SIG-M5 treated with dmso at 0.1 percent for 504 hours (cell line): Measurements from ENCODE around the gene GTF3A.

Experiments
- DNase-seq: peaks from one replicate; lab custom pipeline; 2025; ENCODE audit not compliant: unreplicated experiment; lab: John Stamatoyannopoulos, UW

GTF3A gene

DNA sequence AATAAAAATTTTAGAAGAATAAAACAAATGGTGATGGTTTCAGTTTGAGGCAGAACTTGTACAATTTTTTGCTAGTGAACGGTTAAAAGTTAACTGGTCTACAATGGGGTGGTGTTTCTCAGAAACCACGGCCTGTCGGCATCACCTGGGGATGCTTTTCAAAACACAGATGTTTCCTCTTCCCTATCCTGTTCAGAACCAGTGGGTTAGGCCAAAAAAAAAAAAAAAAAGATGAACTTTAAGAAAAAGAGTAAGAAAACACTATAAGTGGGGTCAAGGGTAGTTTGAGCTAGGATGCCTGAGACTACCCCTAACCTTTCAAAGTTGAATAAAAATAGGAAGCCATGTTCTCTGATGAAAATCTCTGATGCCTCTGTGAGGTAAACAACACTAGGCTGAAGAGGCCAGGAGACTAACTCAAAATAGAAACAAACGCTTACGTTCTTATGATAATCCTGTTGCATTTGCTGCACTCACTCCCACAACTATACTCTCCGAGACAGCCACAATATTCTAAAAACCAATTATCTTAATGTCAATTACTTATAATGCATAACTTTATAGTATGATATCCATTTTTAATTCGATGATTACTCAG lies 22.7 kb downstream of the GTF3A start:
- DNase-seq = no peak

DNA sequence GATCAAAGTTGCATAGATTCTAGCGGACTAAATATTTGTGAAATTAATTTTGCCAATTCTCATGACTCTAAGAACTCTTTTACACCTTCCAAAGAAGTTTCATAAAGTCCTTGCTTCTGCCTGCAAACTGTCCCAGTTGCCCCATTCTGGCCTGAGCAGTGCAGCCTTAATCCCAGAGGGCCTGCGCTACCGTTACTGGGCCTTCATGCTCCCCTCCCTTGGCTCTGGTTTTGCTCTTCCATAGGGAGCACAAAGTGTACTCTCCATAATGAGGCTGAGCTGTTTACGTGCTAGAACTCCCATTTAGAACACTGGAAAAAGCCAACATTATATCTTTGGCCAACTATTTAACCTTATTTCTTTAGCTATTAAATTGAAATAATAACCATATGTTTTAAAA lies 23.9 kb downstream of the GTF3A start:
- DNase-seq = no peak

DNA sequence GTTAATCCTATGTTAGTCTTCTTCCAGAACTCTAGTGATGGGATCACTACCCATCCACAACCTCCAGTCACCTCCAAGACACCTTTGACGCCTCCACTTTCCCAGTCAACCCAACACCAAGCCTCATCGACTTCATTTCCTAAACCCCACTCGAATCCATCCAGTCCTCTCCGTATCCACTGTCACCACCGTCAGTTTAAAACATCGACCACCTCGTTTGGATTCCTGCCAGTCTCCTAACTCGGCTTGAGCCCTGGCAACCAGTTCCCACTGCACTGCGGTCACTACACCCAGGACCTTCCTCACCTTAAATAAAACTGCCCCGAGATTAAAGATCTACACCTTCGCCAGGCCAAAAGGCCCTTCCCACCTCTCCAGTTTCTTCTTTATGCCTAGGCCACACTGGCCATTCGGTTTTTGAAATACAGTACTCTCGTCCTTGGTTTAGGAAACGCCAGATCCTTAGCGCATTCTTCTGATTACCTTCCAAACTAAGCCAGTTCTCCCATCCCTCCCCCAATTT lies 24.7 kb downstream of the GTF3A start:
- no peak for DNase-seq

DNA sequence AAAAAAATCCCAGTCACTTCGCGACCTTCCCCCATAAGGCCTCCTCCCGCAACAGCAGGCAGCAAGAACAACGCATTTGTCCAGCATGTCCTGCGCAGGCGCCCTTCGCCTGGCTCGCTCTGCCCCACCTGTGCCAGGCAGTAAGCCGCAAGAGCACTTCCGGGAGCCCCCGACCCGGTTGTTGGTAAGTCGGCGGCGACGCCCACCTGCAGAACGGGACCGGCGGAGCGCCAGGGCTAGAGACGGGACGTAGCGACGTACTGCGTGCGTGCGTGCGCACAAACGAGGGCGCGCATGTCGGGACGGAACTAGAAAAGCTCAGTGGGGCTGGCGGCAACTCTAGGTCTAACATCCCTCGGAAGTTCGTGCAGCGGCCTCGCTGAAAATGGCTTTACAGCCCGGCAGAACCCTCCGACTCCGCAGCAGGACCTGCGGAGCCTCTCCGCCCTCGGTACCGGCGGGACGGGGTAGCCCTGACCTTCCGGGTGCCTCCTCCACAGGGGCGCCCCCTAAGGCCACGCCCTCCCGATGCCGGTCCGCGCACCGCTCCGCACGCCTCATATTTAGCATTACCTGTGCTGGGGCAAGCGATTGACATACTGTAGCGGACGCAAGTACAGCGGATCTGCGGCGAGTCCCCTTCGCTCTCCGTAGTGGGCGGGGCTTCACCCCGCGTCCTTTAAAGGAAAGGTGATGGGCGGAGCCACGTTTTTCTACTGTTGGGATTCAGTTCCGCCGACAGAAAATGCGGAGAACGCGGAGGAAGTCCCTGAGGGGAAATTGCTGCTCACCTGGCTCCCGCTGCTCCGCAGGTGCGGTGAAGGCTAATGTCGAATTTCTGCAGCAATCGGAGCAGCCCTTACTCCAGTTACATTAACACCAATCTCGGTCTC lies 25.8 kb downstream of the GTF3A start, which contains the start of gene MTIF3:
Gene MTIF3 (minus strand): TSS at position 629 of the 893 bp plus-strand sequence. CDS start 10,116 bp downstream, outside the sequence.
- peak; percentile 92 for DNase-seq

DNA sequence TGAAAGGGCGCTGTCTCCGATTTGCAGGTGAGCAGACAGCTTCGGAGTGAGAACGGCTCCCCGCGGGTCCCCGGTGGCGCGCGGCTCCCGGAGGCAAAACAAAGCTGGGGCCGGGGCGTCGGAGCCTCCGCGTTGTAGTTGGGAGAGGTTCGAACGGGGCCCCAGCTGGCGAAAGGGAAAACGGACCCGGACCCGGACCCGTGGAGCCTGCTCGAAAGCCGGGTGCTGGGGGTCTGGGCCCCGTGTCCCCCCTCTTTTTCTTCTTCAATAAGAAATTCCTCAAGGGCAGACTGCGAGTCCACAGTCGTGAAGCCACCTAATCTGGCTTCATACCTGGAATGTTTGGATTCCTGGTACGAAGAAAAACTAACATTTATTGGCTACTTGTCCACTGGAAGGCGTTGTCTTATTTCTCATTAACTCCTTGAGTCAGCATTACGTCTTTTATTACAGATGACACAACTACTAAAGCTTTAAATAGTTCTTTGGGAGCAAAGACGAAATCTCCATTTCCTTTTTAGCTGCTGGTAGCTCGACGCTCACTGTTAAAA lies 26.6 kb downstream of the GTF3A start:
- DNase-seq = peak; percentile 67

DNA sequence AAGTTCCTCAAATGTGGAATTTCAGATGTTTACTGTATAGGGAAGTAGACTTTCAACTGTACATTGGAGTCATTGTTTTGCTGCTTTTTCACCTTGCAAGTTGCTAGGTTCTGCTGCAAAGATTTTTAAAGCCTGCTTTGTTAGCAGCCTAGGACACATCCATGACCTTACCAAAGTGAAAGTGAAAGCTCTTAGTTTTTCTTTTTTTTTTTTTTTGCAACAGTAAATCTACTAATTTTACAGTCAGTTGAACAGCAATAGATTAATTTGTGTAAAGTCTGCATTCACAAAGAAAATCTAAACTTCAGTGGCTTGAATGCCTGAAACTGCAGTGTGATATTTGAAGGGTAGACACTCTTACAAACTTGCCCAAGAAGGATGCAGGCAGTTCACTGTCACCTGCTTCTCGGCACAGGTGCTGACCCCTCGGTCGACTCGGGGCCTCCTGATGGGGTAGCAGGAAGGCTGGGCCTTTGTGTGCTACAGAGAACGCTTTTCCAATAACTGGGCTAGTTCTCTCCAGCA lies 31.0 kb downstream of the GTF3A start:
- no peak for DNase-seq

DNA sequence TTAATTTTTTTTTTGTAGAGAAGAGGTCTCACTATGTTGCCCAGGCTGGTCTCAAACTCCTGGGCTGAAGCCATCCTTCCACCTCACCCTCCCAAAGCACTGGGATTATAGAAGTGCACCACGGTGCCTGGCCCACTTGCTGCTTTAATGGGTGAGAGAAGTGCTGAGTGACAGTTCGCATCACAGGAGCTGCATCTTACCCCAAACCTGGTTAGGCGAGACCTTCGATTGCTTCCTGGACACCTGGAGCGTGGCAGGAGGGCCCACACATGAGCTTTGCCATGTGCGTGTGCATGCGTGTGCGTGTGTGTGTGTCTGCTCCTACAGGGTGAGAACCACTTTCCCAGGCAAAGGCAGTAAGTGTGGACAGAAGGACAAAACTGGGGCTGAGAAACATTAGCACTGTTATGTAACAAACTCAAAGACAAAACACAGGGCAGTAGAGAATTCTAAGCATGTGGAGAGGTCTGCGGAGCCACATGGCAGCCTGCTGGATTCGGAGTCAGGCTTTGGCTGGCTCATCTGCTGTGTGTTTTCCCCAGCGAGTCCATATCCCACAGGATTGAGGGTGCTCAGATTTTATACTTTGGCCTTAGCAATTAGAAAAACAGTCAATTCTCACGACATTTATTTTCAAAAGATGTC lies 37.6 kb downstream of the GTF3A start:
- DNase-seq = no peak

DNA sequence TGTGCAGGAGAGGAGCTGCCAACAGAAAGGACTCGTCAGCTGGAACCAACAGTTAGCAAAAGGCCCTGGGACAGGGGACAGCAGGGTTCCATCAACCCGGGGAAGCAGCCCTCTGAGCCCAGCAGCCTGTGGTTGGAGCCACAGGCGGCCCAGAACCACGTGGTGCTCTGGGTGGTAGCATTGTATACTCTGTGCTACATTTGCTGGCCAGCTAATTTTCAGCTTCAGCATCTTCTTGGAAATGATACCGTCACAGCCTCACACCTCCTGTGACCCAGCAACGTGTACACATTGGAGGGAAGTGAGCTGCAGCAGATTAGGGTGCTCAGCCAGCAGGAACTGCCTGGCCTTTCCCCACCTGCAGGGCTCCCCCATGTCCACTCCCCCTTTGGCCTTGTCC lies 39.1 kb downstream of the GTF3A start:
- no peak for DNase-seq

DNA sequence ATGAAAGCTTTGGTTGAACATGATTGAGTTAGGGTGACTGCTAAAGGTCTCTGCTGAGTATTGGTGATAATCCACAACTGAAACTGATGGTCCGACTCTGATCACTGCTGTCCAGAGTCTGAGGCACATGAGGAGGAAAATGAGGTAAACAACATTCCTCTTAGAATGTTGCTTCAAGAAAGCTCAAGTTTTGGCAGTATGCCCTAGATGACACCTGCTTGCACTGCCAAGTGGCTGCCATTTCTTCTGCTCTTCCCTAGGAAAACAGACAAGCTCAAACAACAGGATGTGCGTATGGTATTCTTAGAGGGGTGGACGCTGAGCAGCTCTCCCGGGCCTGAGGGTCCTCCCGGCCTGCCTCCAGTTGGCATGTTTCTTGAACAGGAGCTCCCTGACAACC lies 41.2 kb downstream of the GTF3A start:
- no peak for DNase-seq

DNA sequence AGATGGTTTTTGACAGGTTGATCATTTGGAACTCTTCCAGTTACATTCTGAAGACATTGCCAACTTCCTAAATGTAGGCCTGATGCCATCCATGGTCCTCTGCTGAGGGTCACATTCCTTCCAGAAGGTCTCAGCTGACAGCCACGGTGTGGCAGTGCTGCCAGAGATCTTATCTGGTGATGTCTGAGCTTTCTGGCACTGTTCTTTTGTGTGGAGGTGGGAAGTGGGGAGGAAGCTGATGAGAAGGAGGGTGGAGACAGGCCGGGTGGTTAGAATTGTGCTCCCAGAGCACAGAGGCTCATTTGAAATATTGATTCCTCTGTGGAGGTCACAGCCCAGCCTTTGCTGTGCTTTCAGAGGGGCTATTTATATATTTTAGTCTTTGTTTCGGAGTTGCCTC lies 42.1 kb downstream of the GTF3A start:
- DNase-seq = no peak

DNA sequence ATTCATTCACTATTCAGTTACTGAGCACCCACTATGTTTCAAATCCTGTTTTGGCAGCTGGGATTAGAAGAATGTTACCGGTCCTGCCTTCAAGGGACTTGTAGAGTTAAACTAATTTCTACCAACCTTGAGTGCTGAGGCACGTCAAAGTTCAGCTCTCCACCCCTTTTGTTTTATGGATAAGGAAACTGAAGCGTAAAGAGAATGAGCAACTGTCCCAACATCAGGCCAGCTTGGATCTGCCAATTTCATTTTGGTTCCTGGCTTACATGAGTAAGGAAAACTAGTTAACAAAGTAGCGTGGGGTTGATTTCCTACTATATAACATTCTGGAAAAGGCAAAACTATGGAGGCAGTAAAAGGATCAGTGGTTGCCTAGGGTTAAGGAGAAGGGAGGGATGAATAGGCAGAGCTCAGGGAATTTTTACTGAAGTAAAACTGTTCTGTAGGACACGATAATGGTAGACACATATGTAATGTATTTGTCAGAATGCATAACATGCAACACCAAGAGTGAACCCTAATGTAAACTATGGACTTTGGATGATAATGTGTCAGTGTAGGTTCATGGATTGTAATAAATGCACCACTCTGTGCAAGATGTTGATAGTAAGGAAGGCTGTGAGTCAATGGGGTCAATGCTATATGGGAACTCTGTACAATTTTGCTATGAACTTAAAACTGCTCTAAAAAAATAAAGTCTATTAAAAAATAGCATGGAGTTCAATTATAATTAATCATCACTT lies 45.8 kb downstream of the GTF3A start:
- no peak for DNase-seq

DNA sequence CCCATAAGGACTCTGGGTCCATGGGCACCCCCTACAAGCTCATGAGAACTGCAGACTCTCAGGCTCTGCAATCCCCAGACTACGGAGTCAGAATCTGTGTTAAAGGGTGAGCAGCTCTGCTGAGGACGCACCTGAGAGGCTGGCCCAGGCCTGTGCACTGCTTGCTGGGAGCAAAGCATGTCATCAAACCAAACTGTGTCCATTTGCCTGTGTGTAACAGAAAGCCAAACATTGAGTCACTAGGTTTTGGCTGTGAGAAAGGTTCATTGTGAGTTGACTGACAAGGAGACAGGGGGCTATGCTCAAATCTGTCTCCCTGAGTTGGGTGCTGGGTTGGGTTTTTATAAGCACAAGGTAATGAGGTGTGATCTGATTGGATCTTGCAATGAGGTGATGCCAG lies 48.0 kb downstream of the GTF3A start:
- DNase-seq = no peak

DNA sequence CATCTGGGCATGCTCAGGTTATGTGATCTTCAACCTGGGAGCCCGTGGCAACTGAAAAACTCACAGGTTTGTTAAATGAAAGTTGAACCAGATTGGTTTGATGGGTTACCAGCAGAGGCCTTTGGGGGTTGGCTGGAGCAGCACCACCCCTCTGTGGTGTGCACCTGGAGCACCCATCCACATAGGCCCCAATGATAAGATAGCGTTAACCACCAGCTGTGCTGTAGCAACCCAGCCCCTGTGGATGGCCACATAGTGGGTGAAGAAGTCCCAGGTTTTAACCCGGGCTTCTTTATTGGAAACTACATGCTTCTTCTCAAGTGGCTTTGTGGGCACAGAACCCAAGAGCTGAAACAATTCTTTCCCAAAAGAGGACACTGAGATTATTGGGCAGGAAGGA lies 48.5 kb downstream of the GTF3A start:
- DNase-seq = no peak

DNA sequence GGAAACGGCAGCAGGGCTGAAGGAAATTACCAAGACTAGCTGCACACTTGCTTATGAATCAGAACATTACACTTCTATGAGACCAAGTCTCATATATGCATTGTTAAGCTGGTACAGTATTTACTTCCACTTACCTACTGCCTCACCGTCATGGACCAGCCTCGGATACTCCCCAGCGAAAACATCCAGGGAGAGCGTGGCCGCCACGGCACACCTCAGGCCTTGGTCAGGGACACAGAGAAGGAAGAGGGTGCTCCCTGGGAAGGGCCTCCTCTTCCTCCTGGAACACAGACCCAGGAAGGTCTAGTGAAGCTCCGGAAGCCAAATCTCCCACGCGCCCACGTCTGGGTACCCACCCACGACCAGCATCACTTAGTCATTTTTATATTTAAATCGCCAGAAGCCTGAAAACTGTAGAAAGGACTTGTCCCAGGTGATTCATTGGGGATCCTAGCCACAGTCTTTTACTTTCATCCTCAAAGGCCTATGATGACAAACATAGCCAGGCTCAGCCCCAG lies 50.4 kb downstream of the GTF3A start:
- DNase-seq = no peak

DNA sequence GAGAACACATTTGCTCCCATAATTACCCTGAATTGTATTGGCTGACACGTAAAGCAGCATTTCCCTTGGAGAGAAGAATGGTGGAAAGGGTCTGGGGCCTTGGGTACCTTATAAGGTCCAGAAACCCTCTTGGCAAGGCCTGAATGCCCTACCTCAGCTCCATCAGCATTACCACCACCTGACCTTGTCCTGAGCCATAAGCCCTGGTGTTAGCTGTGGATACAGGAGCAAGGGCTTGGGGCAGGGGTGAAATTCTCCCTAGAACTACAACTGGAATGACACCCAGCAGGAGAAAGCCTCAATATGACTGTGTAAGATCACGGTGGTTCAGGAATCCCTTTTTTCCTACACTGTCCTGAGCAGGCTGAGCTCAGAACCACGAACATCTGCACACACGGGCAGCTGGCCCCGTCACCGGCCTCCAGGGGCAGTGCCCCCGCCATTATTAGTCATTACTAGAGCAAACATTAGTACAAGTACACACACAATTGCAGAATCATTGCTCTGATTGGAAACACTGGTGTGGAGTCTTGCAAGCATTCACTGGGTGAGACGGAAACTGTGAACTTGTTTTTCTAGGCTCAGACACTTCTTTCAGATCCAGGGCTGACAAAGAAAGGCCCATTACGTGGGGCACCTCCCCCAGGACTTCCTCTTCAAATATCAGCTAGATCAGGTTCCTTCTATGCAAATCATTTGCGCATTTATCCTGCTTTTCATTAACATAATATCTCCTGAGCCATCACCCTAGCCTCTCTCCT lies 52.7 kb downstream of the GTF3A start:
- peak; percentile 27 for DNase-seq

DNA sequence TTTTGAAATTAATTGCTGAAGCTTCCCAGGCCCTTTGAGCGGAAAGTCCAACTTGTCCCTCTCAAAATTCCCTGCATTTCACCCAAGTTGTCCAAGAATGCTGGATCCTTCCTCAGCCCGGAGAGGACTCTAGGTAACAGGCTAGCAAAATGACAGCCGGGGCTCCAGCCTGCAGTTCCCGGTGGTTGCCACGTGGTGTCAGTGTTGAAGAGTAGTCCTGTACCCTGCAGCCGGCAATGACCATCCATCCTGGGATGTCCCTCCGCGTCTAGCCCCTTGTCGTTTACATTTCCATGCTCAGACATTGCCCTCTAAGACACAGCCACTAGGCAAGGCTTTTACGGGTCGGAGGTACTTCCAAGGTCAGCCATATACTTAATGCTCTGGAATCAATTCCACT lies 57.3 kb downstream of the GTF3A start:
- no peak for DNase-seq

DNA sequence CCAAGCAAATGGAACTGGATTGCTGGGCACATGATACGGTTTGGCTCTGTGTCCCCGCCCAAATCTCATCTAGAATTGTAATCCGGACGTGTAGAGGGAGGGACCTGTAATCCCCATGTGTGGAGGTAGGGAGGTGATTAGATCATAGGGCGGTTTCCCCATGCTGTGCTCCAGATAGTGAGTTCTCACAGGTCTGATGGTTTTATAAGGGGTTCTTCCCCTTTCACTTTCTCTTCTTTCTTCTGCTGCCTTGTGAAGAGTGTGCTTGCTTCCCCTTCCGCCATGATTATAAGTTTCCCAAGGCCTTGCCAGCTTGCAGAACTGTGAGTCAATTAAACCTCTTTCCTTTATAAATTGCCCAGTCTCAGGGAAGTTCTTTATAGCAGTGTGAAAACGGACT lies 58.6 kb downstream of the GTF3A start:
- peak; percentile 97 for DNase-seq

DNA sequence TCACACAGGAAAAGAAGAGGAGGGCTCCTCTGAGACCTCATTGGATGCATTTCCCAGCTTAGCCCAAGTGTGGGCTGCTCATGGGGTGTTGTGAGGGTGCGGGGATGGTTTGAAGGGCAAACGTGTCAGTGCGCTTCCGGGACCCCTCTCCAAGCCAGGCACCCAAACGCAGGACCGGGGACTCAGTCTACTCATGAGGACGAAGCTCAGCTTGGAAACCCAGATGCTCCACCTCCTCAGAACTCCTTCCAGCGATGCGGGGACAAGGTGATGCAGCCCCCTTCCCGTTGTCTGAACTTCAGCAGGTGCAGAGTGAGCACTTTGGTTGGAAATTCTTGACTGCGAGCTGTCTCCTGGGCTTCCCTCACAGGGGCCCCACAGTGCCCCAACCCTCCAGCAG lies 59.0 kb downstream of the GTF3A start:
- DNase-seq = no peak
